Stimulated activated CD4-positive, alpha-beta T cell treated with anti-CD3 and anti-CD28 coated beads, Interleukin-2, amount 100 ng/mL, for 48 hours (primary cell): ENCODE measurements around the gene APOBEC3C.
"Not testable (repeated sequence)": the region's sequence is repeated elsewhere in the genome, so short reads cannot be mapped to it uniquely, and the experiment has no call there.

ENCODE experiments used
- DNase-seq, 2 donors: peaks; one replicate each; pipeline ENCODE4 v3.0.0-alpha.2; 2020

Gene APOBEC3C

DNA sequence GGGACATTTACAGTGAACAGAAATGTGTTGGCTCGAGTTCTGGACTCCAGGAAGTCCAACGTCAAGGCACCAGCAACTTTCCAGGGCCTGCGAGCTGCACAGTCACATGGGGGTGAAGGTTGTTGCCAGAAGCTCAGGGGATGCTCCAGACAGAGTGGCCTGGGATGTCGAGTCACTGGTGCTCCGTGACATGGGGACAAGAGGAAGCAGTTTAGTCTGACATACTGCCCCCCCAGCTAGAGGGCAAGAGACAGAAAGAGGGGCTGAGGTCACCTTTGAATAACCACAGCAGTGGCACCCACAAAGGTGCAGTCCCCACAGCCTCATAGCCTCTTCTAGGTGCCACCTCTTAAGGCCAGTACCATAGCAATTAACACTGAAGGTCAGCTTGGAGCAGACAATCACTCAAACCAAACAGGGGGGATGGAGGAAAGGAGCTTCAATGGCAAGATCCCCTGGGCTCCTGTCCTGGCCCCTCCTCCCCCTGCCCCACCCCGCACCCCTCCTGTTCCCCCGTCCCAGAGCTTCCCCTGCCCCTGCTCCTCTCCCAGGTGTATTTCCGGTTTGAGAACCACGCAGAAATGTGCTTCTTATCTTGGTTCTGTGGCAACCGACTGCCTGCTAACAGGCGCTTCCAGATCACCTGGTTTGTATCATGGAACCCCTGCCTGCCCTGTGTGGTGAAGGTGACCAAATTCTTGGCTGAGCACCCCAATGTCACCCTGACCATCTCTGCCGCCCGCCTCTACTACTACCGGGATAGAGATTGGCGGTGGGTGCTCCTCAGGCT is 10.7 kb downstream of the APOBEC3C start:
- DNase-seq, result no peak

- no peak for DNase-seq
These were observed 12.6 kb downstream of the APOBEC3C start for GRCh38 chr22:39026509-39027150.

GRCh38 chr22:39027717-39028116 is 13.7 kb downstream of the APOBEC3C start:
- DNase-seq, result no peak

DNA sequence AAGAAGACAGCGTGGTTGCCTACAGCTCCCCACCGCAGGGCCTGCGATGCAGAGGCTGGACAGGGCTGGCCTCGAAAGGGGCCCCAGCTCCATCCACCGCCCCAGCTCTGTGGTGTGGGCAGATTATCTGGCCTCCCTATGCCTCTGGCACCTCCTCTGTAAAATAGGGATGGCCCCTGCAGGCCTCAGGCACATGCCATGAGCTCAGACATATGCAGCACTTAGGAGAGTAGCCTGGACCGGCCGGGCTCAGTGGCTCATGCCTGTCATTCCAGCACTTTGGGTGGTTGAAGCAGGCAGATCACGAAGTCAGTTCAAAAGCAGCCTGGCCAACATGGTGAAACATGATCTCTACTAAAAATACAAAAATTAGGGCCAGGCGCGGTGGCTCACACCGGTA is 14.2 kb downstream of the APOBEC3C start:
- DNase-seq, result no peak

DNA sequence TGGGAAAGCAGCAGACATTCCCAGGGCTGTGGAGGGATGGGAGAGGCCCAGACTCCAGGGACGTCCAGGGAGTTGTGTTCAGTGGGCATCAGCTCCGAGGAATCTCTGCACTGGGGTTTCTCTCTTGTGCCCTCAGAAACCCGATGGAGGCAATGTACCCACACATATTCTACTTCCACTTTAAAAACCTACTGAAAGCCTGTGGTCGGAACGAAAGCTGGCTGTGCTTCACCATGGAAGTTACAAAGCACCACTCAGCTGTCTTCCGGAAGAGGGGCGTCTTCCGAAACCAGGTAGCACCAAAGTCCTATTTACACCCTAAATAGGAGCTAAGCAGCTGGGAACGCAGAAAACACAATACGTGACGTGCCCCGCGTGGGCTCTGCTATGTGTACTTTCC is 15.2 kb downstream of the APOBEC3C start:
- no peak for DNase-seq

DNA sequence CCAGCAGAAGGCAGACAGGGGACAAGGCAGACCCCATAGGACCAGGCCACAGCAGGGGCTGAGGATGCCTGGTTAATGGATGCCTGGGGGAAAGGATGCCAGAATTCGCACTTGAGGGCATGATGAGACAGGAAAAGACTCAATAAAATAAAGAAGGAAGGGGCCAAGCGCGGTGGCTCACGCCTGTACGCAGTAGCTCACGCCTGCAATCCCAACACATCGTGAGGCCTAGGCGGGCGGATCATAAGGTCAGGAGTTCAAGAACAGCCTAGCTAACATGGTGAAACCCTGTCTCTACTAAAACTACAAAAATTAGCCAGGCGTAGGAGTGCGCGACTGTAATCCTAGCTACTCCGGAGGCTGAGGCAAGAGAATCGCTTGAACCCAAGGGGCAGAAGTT is 16.6 kb downstream of the APOBEC3C start:
- DNase-seq, result no peak

- DNase-seq, result not testable (repeated sequence)
These were observed 17.6 kb downstream of the APOBEC3C start for GRCh38 chr22:39031434-39032295.

GRCh38 chr22:39037071-39037470 is 23.0 kb downstream of the APOBEC3C start:
- not testable (repeated sequence) for DNase-seq

GRCh38 chr22:39039306-39040126 is 25.5 kb downstream of the APOBEC3C start:
- DNase-seq, result no peak

GRCh38 chr22:39040155-39040537 is 26.1 kb downstream of the APOBEC3C start:
- DNase-seq, result not testable (repeated sequence)

GRCh38 chr22:39040538-39041296 is 26.7 kb downstream of the APOBEC3C start, which contains the start of gene APOBEC3F:
Gene APOBEC3F, plus strand, starts transcription at chr22:39040864. Its CDS starts 97 bp downstream, at chr22:39040961.
- DNase-seq, result peak; percentile 28 to 49

DNA sequence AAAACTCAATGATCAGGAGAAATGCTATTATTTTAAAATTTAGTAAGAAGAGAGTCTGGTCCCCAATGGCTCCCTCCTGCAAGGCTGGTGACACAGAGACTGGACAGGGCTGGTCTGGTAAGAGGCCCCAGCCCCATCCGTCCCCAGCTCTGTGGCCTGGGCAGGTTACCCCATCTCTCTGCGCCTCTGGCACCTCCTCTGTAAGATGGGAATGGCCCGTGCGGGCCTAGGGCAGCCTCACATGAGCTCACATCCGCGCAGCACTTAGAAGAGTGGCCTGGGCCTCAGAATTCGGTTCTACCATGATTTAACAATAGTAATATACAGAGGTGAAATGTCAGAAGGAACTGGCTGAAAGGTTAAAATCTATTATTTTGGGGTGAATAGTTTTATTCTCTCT is 27.9 kb downstream of the APOBEC3C start:
- no peak for DNase-seq

GRCh38 chr22:39043063-39043462 is 29.0 kb downstream of the APOBEC3C start:
- DNase-seq, result not testable (repeated sequence)

DNA sequence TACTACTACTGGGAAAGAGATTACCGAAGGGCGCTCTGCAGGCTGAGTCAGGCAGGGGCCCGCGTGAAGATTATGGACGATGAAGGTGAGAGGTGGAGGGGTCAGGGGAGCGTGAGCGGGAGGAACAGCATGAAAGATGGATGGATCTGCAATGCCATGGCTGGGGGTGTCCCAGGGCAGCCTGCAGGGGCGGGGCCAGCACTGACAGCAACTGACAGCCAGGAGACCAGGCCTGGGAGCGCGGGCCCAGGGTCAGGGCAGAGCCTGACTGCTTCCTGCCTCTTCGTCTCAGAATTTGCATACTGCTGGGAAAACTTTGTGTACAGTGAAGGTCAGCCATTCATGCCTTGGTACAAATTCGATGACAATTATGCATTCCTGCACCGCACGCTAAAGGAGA is 31.1 kb downstream of the APOBEC3C start:
- DNase-seq, result not testable (repeated sequence)

GRCh38 chr22:39049486-39049885 is 35.4 kb downstream of the APOBEC3C start:
- DNase-seq, result not testable (repeated sequence)

DNA sequence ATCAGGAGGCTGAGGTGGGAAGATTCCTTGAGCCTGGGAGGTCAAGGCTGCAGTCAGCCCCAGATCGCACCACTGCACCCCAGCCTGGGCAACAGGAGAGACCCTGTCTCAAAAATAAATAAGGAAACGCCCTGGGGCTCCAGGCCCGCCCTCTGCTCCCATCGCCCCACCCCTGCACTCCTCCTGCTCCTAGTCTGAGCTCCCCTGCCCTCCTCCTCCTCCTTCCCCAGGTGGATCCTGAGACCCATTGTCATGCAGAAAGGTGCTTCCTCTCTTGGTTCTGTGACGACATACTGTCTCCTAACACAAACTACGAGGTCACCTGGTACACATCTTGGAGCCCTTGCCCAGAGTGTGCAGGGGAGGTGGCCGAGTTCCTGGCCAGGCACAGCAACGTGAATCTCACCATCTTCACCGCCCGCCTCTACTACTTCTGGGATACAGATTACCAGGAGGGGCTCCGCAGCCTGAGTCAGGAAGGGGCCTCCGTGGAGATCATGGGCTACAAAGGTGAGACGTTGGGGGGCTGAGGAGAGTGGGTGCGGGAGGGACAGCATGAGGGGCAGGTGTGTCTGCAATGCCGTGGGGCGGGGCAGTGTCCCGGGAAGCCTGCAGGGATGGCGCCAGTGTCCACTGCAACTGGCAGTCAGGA is 37.9 kb downstream of the APOBEC3C start:
- not testable (repeated sequence) for DNase-seq

DNA sequence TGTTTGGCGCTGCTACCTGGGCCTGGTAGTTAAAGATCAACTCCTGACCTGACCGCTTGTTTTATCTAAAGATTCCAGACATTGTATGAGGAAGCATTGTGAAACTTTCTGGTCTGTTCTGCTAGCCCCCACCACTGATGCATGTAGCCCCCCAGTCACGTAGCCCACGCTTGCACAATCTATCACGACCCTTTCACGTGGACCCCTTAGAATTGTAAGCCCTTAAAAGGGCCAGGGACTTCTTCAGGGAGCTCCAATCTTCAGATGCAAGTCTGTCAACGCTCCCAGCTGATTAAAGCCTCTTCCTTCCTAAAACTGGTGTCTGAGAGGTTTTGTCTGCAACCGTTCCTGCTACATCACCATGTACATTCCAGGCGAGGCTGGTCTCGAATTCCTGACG is 41.6 kb downstream of the APOBEC3C start:
- no peak for DNase-seq

- not testable (repeated sequence) for DNase-seq
These were observed 47.2 kb downstream of the APOBEC3C start for GRCh38 chr22:39061290-39061689.

GRCh38 chr22:39061951-39062350 is 47.9 kb downstream of the APOBEC3C start:
- DNase-seq, result not testable (repeated sequence)

DNA sequence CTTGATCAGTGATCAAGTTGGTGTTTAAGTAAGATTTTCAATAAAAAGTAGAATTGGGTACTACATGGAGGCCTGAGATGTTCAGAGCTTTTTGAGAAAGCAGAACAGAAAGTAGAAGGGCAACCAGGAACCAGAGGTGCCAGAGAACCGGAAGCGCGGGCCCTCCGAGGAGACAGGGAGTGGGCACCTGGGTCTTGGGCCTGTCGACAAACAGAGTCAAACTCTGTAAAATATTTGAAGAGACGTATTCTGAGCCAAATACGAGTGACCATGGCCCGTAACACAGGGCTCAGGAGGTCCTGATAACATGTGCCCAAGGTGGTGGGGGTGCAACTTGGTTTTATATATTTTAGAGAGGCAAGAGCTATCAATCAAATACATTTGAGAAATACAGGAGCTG is 49.8 kb downstream of the APOBEC3C start:
- DNase-seq, result not testable (repeated sequence)
